MM.1S (cell line): Measurements from ENCODE around the gene GRIA4.

ENCODE experiments used
- DNase-seq: peaks from one replicate; pipeline ENCODE4 v3.0.0-alpha.2; 2015
- H2AFZ ChIP-seq: fragments of 300-600 bp; sonication (generic); 2 replicates; pipeline ENCODE4 v1.6.0; 2016; ENCODE audit warnings: antibody characterized with exemption, low read length
- H3F3A ChIP-seq: fragments of 300-600 bp; sonication (generic); 2 replicates; pipeline ENCODE4 v1.6.1; 2016; ENCODE audit warnings: mild to moderate bottlenecking, antibody characterized with exemption, low read length, moderate library complexity, mixed read lengths; ENCODE audit not compliant: insufficient read depth
- H3K27ac ChIP-seq: fragments of 300-600 bp; sonication (generic); 2 replicates; pipeline ENCODE4 v1.5.1; 2016; ENCODE audit warnings: mild to moderate bottlenecking, low read length
- H3K27me3 ChIP-seq: fragments of 300-600 bp; sonication (generic); replicated peaks from 2 replicates; pipeline ENCODE4 v1.6.0; 2016; ENCODE audit warnings: low read length; ENCODE audit not compliant: insufficient read depth
- H3K36me3 ChIP-seq: fragments of 300-600 bp; sonication (generic); replicated peaks from 2 replicates; pipeline ENCODE4 v1.6.1; 2016; ENCODE audit warnings: mild to moderate bottlenecking, low read length, mixed read lengths; ENCODE audit not compliant: insufficient read depth
- H3K4me1 ChIP-seq: fragments of 300-600 bp; sonication (generic); 2 replicates; pipeline ENCODE4 v1.6.1; 2016; ENCODE audit warnings: low read length, mixed read lengths
- H3K4me2 ChIP-seq: fragments of 300-600 bp; sonication (generic); 2 replicates; pipeline ENCODE4 v1.6.0; 2016; ENCODE audit warnings: low read depth, low read length
- H3K4me3 ChIP-seq: fragments of 300-600 bp; sonication (generic); 2 replicates; pipeline ENCODE4 v1.5.1; 2016; ENCODE audit warnings: low read length, mixed read lengths
- H3K79me2 ChIP-seq: fragments of 300-600 bp; sonication (generic); 2 replicates; pipeline ENCODE4 v1.6.1; 2016; ENCODE audit warnings: mixed run types, low read length, mixed read lengths
- H3K9ac ChIP-seq: fragments of 300-600 bp; sonication (generic); 2 replicates; pipeline ENCODE4 v1.6.1; 2016; ENCODE audit warnings: low read length, mixed read lengths
- H3K9me2 ChIP-seq: fragments of 300-600 bp; sonication (generic); replicated peaks from 2 replicates; pipeline ENCODE4 v1.6.1; 2016; ENCODE audit warnings: mild to moderate bottlenecking, low read length, mixed read lengths; ENCODE audit not compliant: insufficient read depth
- H3K9me3 ChIP-seq: fragments of 300-600 bp; sonication (generic); replicated peaks from 2 replicates; pipeline ENCODE4 v1.6.1; 2016; ENCODE audit warnings: mild to moderate bottlenecking, low read length, mixed read lengths; ENCODE audit not compliant: insufficient read depth
- H4K20me1 ChIP-seq: fragments of 300-600 bp; sonication (generic); 2 replicates; pipeline ENCODE4 v1.6.1; 2016; ENCODE audit warnings: mild to moderate bottlenecking, low read length, moderate library complexity, mixed read lengths; ENCODE audit not compliant: insufficient read depth
- CTCF ChIP-seq: fragments of 300-600 bp; sonication (generic); IDR thresholded peaks from 2 replicates; pipeline ENCODE4 v1.5.1; 2016; ENCODE audit warnings: antibody characterized with exemption, low read length, mixed read lengths
- EZH2 ChIP-seq: fragments of 300-600 bp; sonication (generic); optimal IDR thresholded peaks from 2 replicates; pipeline ENCODE3; 2017; ENCODE audit warnings: low read depth, mild to moderate bottlenecking, antibody characterized with exemption, low read length, mixed read lengths
- EZH2phosphoT487 ChIP-seq: fragments of 300-600 bp; sonication (generic); IDR thresholded peaks from 2 replicates; pipeline ENCODE4 v1.6.1; 2018; ENCODE audit warnings: antibody characterized with exemption, low read length

The GRIA4 gene

DNA sequence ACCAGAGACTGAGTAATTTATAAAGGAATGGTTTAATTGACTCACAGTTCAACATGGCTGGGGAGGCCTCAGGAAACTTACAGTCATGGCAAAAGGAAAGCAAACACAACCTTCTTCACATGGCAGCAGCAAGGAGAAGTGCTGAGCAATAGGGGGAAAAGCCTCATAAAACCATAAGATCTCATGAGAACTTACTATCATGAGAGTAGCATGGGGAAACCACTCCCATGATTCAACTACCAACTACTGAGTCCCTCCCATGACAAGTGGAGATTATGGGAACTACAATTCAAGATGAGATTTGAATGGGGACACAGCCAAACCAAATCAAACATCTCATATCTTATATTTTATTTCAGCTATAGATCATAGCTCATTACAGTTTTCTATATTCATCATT, 33.0 kb downstream of the GRIA4 start:
- Histone ChIP-seq H2AFZ (no peak overlapping the region), H3F3A (no peaks in the 10 kb centered on the region), H3K36me3 (no peaks in the 10 kb centered on the region), H3K27ac (no peak overlapping the region), H3K4me3 (no peak overlapping the region), H3K27me3 (no peaks in the 10 kb centered on the region), H3K4me1 (no peaks in the 10 kb centered on the region), H3K79me2 (no peaks in the 10 kb centered on the region), H4K20me1 (no peaks in the 10 kb centered on the region), H3K4me2 (no peak overlapping the region), H3K9me3 (no peaks in the 10 kb centered on the region), H3K9me2 (no peaks in the 10 kb centered on the region), H3K9ac (no peak overlapping the region)
- no peak for DNase-seq
- TF ChIP-seq EZH2: no peak
- TF ChIP-seq CTCF: no peak
- TF ChIP-seq EZH2phosphoT487: no peak

GRCh38 chr11:105644839-105645573, 35.1 kb downstream of the GRIA4 start:
- DNase-seq: no peak
- H3F3A ChIP-seq: no peaks in the 10 kb centered on the region
- H3K79me2 ChIP-seq: no peaks in the 10 kb centered on the region
- H3K4me3 ChIP-seq: no peak overlapping the region
- H3K9me2 ChIP-seq: no peaks in the 10 kb centered on the region
- no peaks in the 10 kb centered on the region for H3K4me1 ChIP-seq
- no peak overlapping the region for H3K4me2 ChIP-seq
- no peaks in the 10 kb centered on the region for H3K27me3 ChIP-seq
- no peak overlapping the region for H2AFZ ChIP-seq
- no peaks in the 10 kb centered on the region for H4K20me1 ChIP-seq
- no peak for TF ChIP-seq EZH2phosphoT487
- no peak for TF ChIP-seq CTCF
- TF ChIP-seq EZH2: no peak
- H3K9ac ChIP-seq: no peak overlapping the region
- H3K9me3 ChIP-seq: no peaks in the 10 kb centered on the region
- H3K36me3 ChIP-seq: no peaks in the 10 kb centered on the region
- no peak overlapping the region for H3K27ac ChIP-seq

- TF ChIP-seq EZH2phosphoT487 (no peak), EZH2 (no peak), CTCF (no peak)
- Histone ChIP-seq H3K9me2 (no peaks in the 10 kb centered on the region), H3K4me3 (no peak overlapping the region), H3K4me1 (no peaks in the 10 kb centered on the region), H3K4me2 (no peak overlapping the region), H3K27ac (no peak overlapping the region), H3F3A (no peaks in the 10 kb centered on the region), H3K9ac (no peak overlapping the region), H3K36me3 (no peaks in the 10 kb centered on the region), H3K79me2 (no peaks in the 10 kb centered on the region), H2AFZ (no peak overlapping the region), H3K27me3 (no peaks in the 10 kb centered on the region), H4K20me1 (no peaks in the 10 kb centered on the region), H3K9me3 (no peaks in the 10 kb centered on the region)
- DNase-seq: no peak
Observed at GRCh38 chr11:105647780-105648179, 37.9 kb downstream of the GRIA4 start.
